Fibroblast of skin of abdomen (primary cell): ENCODE data around the gene NHLRC4. TPM values are rescaled to one million over a fixed set of nuclear protein-coding genes. Genes with fewer than 3 reads are reported as not detected.

Experiments used
- DNase-seq: peaks from one replicate; pipeline ENCODE4 v3.0.0-alpha.2; 2013
- polyA plus RNA-seq, 2 experiments: library from polyadenylated mRNA; unstranded; fragments of 120-200 nt; gene quantifications; one replicate each; pipeline ENCODE4 v1.2.1, GENCODE V29; 2013; ENCODE audit not compliant: insufficient read length in 2 of 2

The NHLRC4 gene, protein sequence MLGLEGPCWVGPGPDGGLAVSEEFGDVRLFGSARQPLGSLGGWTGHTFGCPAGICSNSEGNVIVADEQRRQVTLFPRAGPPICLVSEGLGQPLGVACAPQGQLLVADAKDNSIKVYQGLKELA
- 0.44 TPM for polyA plus RNA-seq (2013, experiment 1 of 2; ENCODE audit: insufficient read length)
- 0.47 TPM for polyA plus RNA-seq (2013, experiment 2 of 2; ENCODE audit: insufficient read length)

DNA sequence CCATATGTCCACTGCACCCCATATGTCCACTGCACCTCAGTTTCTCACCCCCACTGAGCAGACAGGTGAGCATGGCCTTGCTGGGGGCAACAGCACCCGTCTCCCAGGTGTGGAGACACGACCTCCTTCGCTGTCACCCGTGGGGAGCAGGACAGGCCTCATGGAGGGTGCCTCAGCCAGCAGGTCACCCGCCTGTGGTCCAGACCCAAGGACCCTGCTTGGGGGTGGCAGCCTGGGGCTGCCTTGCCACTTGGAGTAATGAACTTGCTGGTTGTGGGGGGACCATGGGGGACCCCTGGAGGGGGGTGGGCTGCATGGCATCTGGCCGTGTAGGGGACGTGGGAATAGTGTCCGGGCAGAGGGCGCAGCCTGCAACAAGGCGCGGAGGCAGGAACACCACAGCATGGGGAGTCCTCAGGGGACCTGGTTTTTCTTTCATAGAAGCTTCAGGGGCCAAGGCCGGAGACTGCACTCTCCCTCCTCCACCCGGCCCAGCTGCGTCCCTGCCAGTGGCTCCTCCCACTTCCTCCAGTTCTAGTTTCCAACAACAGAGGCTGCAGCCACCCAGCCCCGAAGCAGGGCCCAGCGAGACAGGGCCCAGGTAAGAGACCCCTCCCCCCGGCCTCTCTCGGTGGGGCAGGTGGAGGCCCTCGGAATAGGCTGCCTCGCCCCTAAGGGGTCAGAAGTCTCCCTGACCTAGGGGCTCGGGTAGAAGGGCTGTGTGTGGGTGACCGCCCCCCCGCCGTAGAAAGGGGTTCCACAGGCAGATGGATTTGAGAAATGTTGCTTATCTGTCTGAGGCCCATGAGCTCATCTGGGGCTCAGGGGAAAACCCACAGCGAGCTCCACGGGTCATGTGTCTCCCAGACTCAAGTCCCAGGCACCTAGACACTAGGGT, at the start of gene NHLRC4:
NHLRC4 (plus strand) TSS at position 531 of the 898 bp plus-strand sequence. CDS start 1,043 bp downstream, outside the sequence.
- DNase-seq = peak; percentile 33

DNA sequence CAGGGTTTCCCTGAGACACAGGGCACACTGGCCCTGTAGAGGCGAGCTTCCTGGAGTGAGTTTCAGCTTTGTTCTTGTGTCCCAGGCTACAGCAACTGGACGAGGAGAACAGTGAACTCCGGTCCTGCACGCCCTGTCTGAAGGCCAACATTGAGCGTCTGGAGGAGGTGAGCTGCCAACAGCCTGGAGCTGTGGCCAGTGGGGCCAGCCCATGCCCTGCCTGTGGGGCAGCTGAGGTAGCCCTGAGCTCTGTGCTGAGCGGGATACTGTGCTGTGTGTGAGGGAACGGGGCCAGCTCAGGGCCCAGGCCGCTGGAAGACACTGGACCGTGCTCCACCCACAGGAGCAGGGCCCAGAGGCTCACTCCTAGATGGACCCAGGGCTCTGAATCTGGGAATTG, 47.9 kb upstream of the NHLRC4 start:
- DNase-seq = no peak

DNA sequence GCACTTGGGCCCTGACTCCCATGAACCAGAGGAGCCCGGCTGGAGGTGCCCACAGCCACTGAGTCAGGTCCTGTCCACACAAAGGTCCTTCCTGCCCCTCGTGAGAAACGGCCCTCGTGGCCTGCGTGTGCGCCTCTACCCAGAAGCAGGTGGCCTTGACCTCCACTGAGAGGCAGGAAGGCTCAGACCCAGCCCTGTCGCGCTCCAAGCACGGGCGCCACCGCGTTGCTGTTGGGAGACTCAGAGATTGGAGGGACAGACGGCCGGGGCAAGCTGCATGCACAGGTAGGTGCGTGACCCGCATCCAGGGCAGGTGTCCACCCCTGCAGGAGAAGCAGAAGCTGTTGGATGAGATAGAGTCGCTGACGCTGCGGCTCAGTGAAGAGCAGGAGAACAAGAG, 47.4 kb upstream of the NHLRC4 start:
- no peak for DNase-seq

DNA sequence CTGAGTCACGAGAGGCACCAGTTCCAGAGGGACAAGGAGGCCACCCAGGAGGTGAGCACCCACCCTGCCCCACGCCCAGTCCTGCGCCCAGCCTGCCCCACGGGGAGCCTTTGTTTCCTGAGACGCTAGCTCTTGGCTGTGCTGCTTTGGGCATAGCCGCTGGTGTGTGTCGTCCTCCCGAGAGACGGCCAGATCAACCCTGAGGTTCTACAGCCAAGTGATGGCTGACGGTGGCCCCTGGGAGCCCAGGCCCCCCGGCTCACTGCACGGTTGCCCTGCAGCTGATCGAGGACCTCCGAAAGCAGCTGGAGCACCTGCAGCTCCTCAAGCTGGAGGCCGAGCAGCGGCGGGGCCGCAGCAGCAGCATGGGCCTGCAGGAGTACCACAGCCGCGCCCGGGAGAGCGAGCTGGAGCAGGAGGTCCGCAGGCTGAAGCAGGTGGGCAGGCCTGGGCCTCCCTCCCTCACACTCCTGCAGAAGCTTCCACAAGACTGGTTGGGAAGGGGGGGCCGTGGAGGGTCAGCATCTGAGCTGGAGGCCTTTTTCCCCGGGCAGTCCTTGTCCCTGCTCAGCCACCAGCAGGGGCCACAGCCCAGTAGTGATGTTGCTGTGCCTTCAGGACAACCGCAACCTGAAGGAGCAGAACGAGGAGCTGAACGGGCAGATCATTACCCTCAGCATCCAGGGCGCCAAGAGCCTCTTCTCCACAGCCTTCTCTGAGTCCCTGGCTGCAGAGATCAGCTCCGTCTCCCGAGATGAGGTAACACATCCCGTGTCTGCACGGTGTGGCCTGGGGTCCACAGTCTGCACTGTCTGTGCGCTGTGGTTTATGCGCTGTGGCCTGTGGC, 46.7 kb upstream of the NHLRC4 start:
- no peak for DNase-seq

DNA sequence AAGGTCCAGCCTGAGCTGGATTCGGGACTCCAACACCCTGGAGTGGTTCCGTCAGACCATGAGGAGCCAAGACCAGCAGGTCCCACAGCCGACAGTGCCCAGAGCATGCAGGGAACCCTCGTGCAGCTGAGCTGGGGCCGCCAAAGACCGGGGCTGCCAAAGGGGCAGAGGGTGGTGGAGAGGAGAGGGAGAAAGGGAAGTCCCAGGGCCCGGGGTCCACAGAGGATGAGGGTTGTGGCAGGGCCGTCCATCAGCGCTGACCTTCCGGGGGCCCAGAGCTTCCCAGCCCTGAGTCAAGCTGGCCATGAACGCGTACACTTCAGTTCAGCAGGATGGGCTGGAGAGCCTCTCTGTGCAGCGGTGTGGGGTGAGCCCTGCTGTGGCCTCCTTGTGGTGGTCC, 46.0 kb upstream of the NHLRC4 start:
- no peak for DNase-seq

DNA sequence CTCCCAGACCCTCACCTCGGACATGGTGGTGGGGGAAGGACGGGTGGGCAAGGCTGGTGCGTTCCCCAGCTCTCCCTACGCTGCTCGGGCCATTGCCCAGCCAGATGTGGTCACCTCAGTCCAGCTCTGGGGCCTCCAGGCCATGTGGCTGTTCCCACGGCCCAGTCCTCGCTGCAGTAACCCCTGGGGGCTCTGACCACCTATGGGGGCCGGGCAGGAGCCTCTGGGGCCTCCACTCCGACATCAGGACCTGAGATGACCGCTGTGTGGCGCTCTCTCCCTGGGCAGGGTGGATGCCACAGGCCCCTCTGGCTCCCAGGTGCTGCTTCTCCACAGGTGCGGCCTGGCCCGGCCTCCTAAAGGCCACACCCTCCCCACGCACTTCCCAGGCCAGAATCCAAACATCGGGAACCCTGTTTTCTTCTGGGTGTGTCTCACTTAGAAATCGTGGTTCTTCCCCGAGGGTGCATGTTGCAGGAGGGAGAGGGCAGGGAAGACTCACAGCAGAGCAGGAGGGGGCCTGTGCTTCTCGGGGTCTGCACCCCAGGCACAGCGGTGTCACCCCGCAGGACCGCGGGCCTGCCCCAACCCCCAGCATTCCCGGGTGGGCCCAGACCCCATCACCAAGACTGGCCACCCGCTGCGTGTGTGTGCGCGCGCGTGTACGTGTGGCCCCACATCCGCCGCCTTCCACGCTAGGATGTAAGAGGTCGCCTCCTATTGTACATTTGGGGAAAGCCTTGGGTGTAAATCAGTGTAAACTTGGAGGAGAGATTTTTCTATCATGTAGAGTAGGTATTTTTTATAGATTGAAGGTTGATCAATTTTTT, 45.2 kb upstream of the NHLRC4 start:
- no peak for DNase-seq

DNA sequence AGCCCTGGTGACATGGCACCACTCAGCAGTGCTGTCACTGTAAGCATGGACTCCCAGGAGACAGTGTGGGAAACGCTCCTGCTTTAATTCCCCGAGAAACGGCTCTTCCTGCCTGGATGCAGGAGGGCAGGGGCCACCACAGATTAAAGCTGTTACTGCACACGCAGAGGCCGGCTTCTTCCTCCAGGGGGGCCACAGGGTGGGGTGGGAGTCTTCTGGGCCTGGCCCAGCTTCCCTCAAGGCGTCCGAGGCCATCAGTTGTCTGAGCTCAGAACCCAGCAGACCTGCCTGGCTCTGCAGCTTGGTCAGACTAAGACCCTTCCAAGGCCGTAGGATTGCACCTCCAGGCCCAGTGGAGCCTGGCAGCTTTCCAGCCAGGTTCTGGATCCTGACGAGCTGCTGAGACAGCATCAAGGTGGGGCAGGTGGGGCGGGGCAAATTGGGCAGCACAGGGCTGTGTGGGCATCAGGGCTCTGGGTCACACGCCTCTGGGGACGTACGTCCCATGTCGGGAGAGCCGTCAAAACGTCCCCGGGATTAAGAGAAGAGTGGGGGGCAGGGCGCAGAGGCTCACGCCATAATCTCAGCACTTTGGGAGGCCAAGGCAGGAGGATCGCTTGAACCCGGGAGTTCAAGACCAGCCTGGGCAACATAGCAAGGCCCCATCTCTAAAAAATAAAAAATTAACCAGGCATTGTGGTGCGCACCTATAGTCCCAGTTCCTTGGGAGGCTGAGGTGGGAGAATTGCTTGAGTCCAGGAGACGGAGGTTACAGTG, 44.3 kb upstream of the NHLRC4 start:
- DNase-seq = no peak

DNA sequence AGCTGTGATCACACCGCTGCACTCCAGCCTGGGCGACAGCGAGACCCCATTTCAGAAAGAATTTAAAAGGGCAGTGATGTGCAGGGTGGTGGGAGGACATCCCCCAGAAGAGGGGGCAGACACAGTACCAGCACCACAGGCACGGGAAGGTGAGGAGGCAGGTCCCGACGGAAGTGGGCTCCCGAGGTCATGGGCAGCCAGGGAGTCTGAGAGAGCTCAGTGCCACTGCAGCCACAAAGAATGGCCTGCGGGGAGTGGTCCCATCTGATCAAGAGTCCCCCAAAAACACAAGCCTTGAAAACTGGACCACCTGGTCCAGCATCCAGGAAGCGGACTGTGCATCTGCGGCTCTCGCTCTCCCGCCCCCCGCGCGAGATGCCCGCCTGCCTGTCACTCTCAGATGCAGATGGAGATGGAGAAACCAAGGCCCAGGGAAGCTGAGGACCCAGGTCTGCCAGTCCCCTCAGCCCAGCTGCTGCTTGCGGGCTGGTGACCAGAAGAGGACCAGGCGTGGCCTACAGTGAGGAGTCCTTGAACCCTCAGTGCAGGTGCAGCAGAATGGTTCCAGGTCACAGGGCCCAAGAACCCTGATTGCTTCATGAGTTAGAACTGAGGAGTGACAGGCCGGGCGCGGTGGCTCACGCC, 43.6 kb upstream of the NHLRC4 start:
- DNase-seq = no peak

DNA sequence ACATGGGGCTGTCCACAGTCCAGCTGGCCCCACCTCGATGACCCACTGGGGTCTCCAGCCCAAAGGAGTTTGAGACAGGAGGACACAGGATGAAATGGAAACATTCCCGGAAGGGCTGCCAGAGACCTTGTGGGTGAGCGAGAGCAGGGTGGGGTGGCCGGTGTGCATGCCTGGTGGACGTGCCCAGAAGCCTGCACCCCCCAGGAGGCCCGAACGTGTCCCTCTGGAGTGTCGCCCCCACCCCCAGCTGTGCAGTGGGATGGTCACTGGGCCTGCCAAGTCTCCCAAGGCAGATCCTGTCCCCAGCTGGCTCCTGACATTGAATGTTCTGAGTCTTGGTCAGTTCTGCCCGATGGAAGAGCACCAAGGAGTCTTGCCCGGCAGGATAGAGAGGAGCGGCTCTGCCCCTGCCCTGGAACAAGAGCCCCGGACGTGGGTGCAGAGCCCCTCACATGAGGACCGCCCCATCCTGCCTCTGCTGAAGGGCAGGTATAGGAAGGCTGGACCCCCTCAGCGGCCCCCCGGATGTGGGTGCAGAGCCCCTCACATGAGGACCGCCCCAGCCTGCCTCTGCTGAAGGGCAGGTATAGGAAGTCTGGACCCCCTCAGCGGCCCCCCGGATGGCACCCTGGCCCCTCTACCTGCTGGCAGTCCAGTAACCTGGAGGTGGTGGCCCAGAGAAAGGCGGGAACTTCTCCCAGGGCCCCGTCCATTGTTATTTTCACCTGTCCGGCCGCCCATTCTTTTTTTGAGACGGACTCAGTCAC, 42.3 kb upstream of the NHLRC4 start:
- DNase-seq = no peak

DNA sequence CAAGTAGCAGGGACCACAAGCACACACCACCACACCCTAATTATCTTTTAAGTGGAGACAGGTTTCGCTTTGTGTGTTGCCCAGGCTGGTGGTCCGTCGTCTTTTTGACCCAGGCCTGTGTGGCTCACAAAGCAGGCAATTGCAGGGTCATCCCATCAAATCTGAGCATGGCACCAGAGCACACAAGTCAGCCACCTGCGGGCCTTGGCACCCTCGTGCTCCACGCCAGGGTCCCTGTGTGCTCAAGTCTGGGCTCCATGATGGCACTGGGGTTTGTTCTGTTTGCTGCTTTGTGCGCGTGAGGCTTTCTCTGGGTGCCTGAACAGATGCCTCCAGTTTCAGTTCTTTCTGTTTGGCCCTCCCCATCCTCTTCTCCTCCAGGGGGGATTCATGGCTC, 41.7 kb upstream of the NHLRC4 start:
- DNase-seq = no peak

DNA sequence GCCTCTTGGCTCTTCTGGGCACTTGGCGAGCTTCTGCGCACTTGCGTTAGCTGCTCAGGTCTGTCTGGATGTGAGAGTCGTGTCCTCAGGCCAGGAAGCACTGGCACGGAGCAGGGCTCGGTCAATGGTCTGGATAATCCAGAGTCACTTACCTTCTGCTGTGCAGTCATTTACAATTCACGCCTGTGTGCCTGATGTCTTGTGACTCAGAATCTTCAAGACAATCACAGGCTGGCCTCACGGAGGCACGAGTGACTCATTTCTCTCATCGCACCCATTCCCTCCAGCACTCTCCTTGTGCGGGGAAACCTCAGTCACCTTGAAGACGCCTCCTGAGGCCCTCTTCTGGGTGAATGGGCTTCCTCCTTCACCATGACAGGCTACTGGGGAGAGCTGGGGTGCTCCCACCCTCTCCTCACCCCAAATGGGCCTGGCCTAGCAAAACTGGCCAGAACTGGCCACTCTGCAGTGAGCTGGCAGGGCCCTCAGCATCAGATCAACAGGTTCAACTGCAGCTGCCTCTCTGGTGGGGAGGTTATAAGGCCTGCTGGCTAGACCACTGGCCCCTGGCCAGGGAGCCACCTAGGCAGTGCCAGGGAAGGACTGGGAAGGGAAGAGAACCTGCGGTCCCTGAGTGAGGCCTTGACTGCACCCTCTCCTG, 41.2 kb upstream of the NHLRC4 start:
- DNase-seq = peak; percentile 70

DNA sequence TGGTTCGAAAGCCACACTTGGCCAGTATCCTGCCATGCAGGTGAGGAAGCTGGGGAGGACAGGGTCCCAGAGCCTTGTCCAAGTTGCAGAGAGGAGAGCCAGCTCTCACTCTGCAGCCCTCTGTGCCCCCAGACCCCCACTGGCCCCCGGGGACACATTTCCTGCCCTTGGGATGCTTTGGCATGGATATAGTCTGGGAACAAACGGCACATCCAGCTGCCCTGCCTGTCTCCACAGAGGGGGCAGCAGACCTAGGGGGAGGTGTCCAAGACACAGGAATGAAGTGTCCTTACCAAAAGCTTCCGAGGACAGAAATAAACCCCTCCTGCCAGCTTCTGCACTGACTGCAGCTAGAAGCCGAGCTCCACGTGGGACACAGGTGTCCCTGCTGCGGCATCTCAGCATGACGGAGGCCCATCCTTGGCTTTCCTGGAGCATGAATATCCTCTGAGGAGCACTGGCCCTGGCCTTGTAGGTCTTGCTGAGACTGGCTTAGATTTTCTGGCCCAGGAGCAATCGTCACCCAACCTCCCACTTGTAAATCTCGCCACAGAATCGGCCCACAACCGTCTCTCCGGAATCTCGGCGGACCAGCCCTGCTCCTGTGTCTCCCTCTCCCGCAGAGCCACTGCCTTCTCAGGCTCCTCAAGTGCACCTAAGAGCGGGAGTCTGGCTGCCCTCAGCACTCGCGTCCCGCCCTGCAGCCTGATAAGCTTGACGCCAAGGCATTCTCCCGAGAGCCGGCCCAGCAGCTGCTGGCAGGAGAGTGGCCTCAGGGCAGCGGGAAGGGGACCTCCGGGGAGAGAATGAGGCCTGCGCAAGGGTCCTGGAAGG, 40.4 kb upstream of the NHLRC4 start:
- DNase-seq = peak; percentile 16

DNA sequence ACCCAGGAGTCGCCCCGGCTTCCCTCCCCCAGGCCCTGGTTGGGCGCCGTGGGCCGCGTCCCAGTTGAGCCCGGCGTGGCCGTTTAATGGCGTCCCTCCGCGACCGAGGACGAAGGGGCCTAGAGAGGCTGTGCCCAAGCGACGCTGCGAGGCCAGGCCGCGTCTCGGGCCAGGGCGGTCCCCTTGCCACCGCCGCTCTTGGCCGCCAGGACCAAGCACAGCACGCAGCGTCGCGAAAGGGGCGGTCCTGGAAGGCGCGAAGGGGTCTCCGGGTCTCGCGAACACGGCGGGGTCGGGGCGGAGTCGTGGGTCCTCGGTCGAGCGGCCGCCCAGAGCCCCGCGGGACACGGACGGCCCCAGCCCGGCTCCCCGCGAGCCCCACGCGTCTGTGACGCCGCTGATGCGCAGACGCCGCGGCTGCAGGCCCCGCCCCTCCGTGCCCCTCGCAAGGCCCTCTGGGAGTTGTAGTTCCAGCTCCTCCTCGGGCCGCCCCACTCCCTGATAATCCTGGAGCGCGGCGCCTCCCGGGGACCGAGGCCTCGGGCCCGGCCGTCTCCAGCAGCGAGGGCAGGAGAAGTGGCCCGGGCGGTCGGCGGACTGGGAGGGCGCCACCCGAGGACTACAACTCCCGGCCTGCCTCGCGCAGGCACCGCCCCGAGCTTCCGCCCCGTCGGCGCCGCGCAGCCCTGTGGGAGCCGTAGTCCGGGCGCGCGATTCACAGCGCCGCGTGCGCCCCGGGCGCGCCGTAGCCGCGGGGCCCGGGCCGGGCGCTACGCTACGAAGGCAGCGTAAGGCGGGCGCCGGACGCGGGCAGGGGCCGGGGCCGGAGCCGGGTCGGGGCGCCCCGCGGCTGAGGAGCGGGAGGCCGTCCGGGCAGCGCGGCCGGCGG, 39.5 kb upstream of the NHLRC4 start, which contains the start of gene CAPN15:
CAPN15 (plus strand) TSS at position 698 of the 889 bp plus-strand sequence. CDS start 19,127 bp downstream, outside the sequence.
- DNase-seq = peak; percentile 83

DNA sequence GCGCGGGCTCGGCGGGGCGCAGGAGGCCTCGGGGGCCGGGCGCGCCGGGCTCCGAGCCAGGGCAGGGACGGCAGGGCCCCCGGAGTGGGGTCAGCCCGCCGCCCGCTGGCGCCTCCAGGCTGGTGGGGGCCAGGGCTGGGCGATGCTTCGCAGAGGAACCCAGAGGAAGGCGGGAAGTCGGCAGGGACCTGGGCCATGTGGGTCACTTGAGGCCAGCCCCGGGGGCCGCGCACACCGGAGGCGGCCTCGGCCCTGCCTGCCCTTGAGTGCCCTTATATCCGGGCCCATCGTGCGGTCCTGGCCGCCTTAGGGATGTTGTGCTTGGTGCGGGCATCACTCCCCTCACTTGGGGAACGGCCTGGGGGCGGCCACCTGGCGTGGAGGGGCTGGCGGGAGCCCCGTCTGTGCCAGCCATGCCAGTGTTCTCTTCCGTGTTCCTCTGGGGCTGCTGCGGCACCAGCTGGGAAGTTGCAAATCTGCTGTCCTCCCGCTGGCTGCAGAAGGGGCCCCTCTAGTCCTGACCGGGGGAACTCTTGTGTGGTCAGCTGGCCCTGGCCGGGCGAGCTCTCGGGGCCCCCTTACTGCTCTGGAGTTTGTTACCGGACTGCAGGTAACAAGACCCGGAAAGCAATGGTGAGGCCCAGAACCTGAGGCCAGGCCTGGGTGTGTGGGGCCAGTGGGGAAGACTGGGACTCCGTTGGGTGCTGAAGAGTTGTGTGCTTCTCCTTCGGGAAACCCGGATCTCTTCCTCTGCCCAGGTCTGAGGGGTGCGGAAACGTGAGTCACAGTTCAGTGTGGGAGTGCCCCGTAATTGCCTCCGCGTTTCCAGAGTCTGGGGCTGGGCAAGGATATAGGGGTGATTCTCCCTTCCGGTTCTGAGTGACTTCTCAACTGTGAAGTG, 38.4 kb upstream of the NHLRC4 start:
- DNase-seq = peak; percentile 49

DNA sequence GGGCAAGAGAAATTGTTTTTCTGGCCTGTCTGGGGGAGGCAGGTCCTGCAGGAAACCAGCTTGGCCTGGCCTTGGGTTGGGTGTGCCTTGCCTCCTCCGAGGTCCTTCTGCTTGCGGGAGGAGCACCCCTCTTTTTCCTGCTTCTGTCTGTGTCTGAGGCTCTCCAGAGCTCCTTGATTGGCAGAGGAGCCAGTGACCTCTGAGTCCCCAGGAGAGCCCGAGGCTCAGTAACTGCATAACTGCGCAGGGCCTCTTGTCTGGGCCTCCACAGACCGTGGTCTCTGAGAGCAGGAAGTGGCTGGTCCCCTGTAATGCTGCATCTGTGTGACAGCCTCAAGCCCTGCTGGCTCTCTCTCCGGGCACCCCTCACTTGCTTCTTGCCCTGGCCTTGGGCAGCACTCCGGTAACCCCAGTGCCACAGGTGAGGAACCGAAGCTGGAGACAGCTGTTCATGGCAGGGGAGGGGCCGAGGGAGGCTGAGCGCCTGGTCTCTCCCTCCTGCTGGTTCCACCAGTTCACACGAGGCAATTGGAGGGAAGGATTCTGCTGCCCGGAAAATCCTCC, 37.7 kb upstream of the NHLRC4 start:
- DNase-seq = no peak
